Activated T-helper 9 cell treated with anti-CD3 and anti-CD28 coated beads, Interleukin-2, amount 50 U/mL, for 16 hours (primary cell): ENCODE measurements around the gene PKN1.
"Not testable (repeated sequence)": the region's sequence is repeated elsewhere in the genome, so short reads cannot be mapped to it uniquely, and the experiment has no call there.

ENCODE experiments used
- DNase-seq: peaks from one replicate; pipeline ENCODE4 v3.0.0-alpha.2; 2020; ENCODE audit warnings: low read depth

PKN1 gene

GRCh38 chr19:14487370-14488125 is 54.4 kb downstream of the PKN1 start:
- DNase-seq, result no peak

- no peak for DNase-seq
Observed at GRCh38 chr19:14492756-14493337, 59.7 kb downstream of the PKN1 start.

GRCh38 chr19:14494411-14494810 is 61.3 kb downstream of the PKN1 start:
- no peak for DNase-seq

GRCh38 chr19:14494910-14495671 is 62.0 kb downstream of the PKN1 start:
- no peak for DNase-seq

- DNase-seq, result no peak
Observed at GRCh38 chr19:14495672-14496028, 62.5 kb downstream of the PKN1 start.

- peak; percentile 77 for DNase-seq
Observed at GRCh38 chr19:14496029-14496833, 63.1 kb downstream of the PKN1 start, which contains the start of gene GIPC1. TSS of gene GIPC1 (minus strand) at chr19:14496127. CDS start at chr19:14482976, 13,151 bp downstream.

GRCh38 chr19:14496834-14497227 is 63.7 kb downstream of the PKN1 start:
- DNase-seq, result no peak

- DNase-seq, result no peak
Observed at GRCh38 chr19:14497228-14497921, 64.3 kb downstream of the PKN1 start.

- no peak for DNase-seq
Observed at GRCh38 chr19:14502334-14503092, 69.4 kb downstream of the PKN1 start.

GRCh38 chr19:14503285-14503684 is 70.2 kb downstream of the PKN1 start:
- no peak for DNase-seq

- not testable (repeated sequence) for DNase-seq
Observed at GRCh38 chr19:14504575-14504974, 71.5 kb downstream of the PKN1 start.

- DNase-seq, result peak; percentile 67
Observed at GRCh38 chr19:14505488-14506239, 72.6 kb downstream of the PKN1 start.

GRCh38 chr19:14507704-14508542 is 74.8 kb downstream of the PKN1 start:
- no peak for DNase-seq

GRCh38 chr19:14510311-14511228 is 77.5 kb downstream of the PKN1 start:
- no peak for DNase-seq

- DNase-seq, result no peak
Observed at GRCh38 chr19:14511229-14511593, 78.1 kb downstream of the PKN1 start.

GRCh38 chr19:14512406-14512961 is 79.4 kb downstream of the PKN1 start:
- no peak for DNase-seq

- no peak for DNase-seq
Observed at GRCh38 chr19:14514215-14514863, 81.2 kb downstream of the PKN1 start.
